Keratinocyte (primary cell): ENCODE data around the gene SCRT2.

ENCODE experiments used
- CTCF ChIP-seq, 3 experiments: IDR thresholded peaks in 1 of 3; conservative IDR thresholded peaks in 1 of 3; optimal IDR thresholded peaks in 1 of 3; 2 replicates in 2 of 3; 3 replicates in 1 of 3; pipeline versions ENCODE3 to v1.5.1; 2011; ENCODE audit warnings: low read length in 3 of 3, mild to moderate bottlenecking in 3 of 3, moderate library complexity in 2 of 3, control low read depth in 1 of 3, inconsistent platforms in 1 of 3; ENCODE audit not compliant: insufficient read depth in 2 of 3; ENCODE audit errors: extremely low read depth in 1 of 3
- EZH2 ChIP-seq: IDR thresholded peaks from one replicate; pipeline ENCODE4 v1.6.1; 2012; ENCODE audit warnings: inconsistent platforms, mild to moderate bottlenecking, low read length, moderate library complexity

- TF ChIP-seq CTCF (optimal IDR thresholded peaks at IDR 0.05 in 1 of 3, IDR thresholded peaks at IDR 0.05 in 1 of 3, conservative IDR thresholded peaks at IDR 0.05 in 1 of 3; ENCODE audit: extremely low read depth in 1 of 3, insufficient read depth in 2 of 3, low read length in 3 of 3), result no peak
- no peak for TF ChIP-seq EZH2
Measured at GRCh38 chr20:635893-636338, 39.7 kb downstream of the SCRT2 start.
